NB4 (cell line): Measurements from ENCODE around the gene NFIB.

Source experiments
- DNase-seq: peaks from one replicate; pipeline ENCODE4 v3.0.0; 2010; ENCODE audit warnings: low read depth
- H3K4me3 ChIP-seq: one replicate; pipeline ENCODE4 v1.5.1; 2011; ENCODE audit warnings: mild to moderate bottlenecking, low read depth, low read length, moderate library complexity
- MYC ChIP-seq: IDR thresholded peaks from 2 replicates; pipeline ENCODE4 v1.6.1; 2011; ENCODE audit warnings: low read depth, low read length
- POLR2A ChIP-seq: IDR thresholded peaks from 2 replicates; pipeline ENCODE4 v1.6.1; 2011; ENCODE audit warnings: mild to moderate bottlenecking; ENCODE audit not compliant: insufficient read length; ENCODE audit errors: extremely low read depth
- TF ChIP-seq, protein P1 (sequence below): IDR thresholded peaks from 2 replicates; pipeline ENCODE4 v1.6.1; 2011; ENCODE audit warnings: low read depth, low read length
- TF ChIP-seq, protein P2 (sequence below): IDR thresholded peaks from one replicate; pipeline ENCODE4 v1.5.1; 2012; ENCODE audit warnings: low read depth, low read length

The NFIB gene

DNA sequence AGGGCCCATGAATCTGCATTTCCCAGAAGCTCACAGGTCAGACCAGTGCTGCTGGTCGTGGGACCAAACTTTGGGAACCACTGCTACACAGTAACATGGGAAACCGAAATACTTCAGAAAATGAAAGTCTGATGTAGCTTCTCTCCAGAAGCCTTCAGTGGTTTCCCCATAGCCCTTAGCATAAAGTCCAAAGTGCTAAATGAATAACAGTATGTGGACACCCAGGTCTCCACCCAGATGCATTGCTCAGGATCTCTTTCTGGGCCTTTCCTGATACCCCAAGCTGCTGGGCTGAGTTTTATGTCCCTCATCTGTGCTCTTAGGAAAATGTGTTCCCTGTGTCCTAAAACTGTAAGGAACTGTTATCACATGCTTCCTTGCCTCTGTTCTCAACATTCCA, 100.4 kb downstream of the NFIB start:
- no peak overlapping the region for H3K4me3 ChIP-seq
- TF ChIP-seq, protein P1, sequence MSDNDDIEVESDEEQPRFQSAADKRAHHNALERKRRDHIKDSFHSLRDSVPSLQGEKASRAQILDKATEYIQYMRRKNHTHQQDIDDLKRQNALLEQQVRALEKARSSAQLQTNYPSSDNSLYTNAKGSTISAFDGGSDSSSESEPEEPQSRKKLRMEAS, result no peak
- no peak for TF ChIP-seq POLR2A
- TF ChIP-seq, protein P2, sequence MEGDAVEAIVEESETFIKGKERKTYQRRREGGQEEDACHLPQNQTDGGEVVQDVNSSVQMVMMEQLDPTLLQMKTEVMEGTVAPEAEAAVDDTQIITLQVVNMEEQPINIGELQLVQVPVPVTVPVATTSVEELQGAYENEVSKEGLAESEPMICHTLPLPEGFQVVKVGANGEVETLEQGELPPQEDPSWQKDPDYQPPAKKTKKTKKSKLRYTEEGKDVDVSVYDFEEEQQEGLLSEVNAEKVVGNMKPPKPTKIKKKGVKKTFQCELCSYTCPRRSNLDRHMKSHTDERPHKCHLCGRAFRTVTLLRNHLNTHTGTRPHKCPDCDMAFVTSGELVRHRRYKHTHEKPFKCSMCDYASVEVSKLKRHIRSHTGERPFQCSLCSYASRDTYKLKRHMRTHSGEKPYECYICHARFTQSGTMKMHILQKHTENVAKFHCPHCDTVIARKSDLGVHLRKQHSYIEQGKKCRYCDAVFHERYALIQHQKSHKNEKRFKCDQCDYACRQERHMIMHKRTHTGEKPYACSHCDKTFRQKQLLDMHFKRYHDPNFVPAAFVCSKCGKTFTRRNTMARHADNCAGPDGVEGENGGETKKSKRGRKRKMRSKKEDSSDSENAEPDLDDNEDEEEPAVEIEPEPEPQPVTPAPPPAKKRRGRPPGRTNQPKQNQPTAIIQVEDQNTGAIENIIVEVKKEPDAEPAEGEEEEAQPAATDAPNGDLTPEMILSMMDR, result no peak
- no peak for TF ChIP-seq MYC
- no peak for DNase-seq

DNA sequence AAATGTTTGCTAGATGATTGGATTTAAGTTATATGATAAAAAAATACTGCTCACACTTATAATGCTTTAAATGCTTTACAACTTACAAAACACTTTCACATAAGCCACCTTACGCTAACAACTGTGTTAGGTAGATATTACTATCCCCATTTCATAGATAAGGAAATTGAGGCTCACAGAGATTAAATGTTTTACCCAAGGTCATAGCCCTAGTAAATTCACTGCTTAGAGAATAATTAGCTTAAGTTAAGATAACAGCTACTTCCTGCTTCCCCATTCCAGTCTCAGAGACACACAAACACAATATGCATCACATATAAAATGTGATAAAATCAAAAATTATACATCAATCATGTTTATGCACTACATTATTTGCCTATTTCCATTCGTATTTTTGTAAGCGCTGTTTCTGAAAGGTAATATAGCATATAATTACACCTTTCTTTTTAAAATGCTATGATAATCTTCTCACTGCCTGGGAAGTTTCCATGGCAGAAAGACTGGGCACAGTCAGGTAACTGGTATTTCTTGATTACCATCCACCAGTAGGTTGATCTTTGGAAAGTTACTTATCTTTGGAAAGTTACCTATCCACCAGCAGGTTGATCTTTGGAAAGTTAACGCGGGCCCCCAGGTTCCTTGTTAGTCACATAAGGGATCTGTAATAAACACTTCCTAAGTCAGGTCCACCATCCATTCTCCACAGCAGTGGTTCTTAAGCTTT, 101.1 kb downstream of the NFIB start:
- TF ChIP-seq, protein P2, result no peak
- DNase-seq, result no peak
- H3K4me3 ChIP-seq, result no peak overlapping the region

DNA sequence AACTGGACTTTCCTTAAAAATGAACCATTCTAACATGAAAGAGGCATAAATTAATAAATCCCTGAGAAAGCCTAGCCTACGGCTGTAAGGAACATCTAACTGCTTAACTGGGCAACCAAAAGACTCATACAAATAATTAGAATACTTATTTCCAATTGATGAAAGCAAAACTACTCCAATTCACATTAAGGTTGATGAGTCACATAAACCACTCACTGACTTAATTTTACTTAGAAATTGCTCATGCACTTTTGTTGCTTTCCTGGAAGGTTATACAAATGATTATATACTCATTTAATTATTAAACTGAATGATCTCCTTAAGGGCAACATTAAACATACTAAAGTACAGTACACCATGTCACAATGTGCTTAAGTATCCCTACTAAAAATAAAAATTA, 101.9 kb downstream of the NFIB start:
- DNase-seq, result no peak
- TF ChIP-seq POLR2A (no peak), MYC (no peak)
- TF ChIP-seq, protein P2, result no peak
- TF ChIP-seq, protein P1, result no peak
- H3K4me3 ChIP-seq, result no peak overlapping the region

DNA sequence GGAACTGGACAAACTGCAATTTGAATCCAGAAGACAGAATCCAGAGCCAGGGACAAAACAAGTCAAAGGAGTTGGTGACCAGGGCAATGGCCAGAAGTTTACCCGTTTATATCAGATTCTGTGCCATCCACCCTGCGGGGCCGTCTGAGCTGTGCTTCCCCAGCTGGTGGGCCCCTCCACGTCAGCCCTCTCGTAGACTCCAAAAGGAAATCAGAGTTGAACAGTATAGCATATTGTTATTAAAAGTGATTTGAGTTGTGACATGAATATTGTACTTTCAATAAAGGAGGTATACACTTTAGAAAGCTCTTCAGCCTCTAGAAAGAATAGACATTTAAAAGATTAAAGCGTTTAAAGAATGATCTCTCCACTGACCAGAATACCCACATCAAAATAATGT, 102.4 kb downstream of the NFIB start:
- no peak for DNase-seq
- TF ChIP-seq POLR2A (no peak), MYC (no peak)
- TF ChIP-seq, protein P1, result no peak
- H3K4me3 ChIP-seq, result no peak overlapping the region

DNA sequence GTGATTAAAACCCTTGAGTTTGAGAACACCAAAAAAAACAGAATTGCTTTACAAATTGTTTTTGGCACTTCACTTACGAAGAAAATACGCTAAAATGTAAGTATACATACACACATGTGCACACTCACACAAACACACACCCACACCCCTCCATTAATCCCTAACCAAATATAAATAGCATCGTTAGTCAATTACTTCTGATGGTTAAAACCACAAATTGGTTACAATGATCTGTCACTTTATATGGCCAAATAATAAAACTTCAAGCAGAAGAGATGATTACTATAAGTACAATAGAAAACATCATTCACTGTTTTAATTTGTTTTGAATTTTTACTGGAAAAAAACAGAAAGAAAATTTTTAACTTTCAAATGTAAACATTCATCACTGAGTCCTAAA, 103.5 kb downstream of the NFIB start:
- H3K4me3 ChIP-seq, result no peak overlapping the region
- DNase-seq, result no peak
- TF ChIP-seq, protein P2, result no peak
- no peak for TF ChIP-seq MYC
- TF ChIP-seq, protein P1, result no peak
- no peak for TF ChIP-seq POLR2A

DNA sequence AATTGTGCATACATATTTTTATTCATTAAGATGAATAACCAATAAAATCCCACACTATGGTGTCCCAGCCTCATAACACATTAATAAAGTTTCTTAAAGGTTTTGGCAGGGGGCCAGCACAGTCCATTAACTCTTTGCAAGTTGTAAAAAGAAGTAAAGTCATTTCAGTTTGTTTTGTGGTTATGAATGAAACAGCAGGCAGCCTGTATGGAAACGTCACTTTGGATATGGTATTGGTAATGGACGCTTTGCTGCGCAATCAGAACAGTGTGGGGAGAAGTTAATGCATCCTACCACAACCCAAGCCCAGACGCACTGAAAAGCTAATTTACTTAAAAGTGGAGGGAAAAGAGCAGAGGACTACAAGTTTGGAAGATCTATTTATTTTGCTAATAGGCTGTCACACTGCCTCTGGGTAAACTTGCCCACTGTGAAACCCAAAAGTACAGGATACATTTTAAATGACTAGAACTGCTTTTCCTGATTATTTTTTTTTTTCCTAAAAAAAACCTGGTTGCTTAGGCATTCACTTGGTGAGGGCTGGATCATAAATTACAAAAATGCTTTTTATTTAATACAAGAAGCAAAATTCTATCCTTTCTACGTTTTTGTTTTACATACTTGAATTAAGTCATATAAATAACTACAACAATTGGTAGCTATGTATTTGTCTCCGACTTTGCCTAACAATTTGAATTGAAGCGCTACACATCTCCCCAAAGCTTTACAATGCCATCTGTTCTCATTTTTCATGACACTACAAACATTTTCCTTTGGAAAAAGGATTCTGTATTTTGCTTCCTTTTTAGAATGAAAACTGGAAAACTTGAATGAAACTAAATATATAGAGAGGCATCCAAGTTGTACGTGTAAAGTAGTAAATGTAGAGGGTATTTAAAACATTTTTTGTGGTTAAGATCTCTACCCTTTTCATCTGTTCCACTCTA, 104.3 kb downstream of the NFIB start:
- no peak overlapping the region for H3K4me3 ChIP-seq
- peak; percentile 12 for DNase-seq
- TF ChIP-seq, protein P1, result no peak
